K562 (cell line): Measurements from ENCODE around the gene ULK1. TPM values are rescaled to one million over a fixed set of nuclear protein-coding genes. Genes with fewer than 3 reads are reported as not detected.
A peak's percentile ranks its signal among the peaks of the same experiment; 100 is the strongest.

Source experiments
- EWSR1 ChIP-seq: fragments of 450-650 bp; IDR thresholded peaks from 2 replicates; pipeline ENCODE4 v1.6.1; 2018; ENCODE audit warnings: borderline replicate concordance, mild to moderate bottlenecking, low read depth, moderate library complexity; ENCODE audit not compliant: partially characterized antibody
- MTA1 ChIP-seq: fragments of 450-650 bp; IDR thresholded peaks from 2 replicates; pipeline ENCODE4 v1.6.1; 2017; ENCODE audit warnings: borderline replicate concordance
- PHF20 ChIP-seq: fragments of 450-650 bp; IDR thresholded peaks from 2 replicates; pipeline ENCODE4 v1.6.1; 2018; ENCODE audit not compliant: partially characterized antibody
- TFAP4 ChIP-seq: sonication (generic); formaldehyde crosslinking; IDR thresholded peaks from 2 replicates; pipeline ENCODE4 v1.8.0; 2022; ENCODE audit warnings: missing genetic modification reagents, mild to moderate bottlenecking, moderate library complexity, borderline replicate concordance
- ZC3H8 ChIP-seq: fragments of 450-650 bp; IDR thresholded peaks from 2 replicates; pipeline ENCODE4 v1.6.1; 2017
- ZNF639 ChIP-seq, 2 experiments: fragments of 200-800 bp in 1 of 2; sonication (Bioruptor generic) in 1 of 2; sonication (generic) in 1 of 2; formaldehyde crosslinking in 1 of 2; IDR thresholded peaks in 1 of 2; conservative IDR thresholded peaks in 1 of 2; 2 replicates each; pipeline versions ENCODE4 v1.5.0 to v1.6.1; 2016 to 2020; ENCODE audit warnings: missing compliant biosample characterization in 1 of 2, missing genetic modification characterization in 1 of 2, missing genetic modification reagents in 1 of 2
- polyA plus RNA-seq, 8 experiments: library from polyadenylated mRNA; depleted of rRNA in 4 of 8; stranded (reverse) in 5 of 8; unstranded in 3 of 8; fragments of >200 nt; fragmentation: Nextera tagmentation in 2 of 8; fragmentation: Illumina TruSeq in 1 of 8; extraction: Ambion mirVana in 2 of 8; extraction: Trizol in 1 of 8; gene quantifications; 2 replicates each; pipeline versions ENCODE4 v1.2.1 to v1.2.3, GENCODE V29; 2011 to 2014; ENCODE audit warnings: inconsistent platforms in 1 of 8, missing spikeins in 1 of 8
- total RNA-seq, 7 experiments: library from RNA; depleted of rRNA in 6 of 7; stranded (reverse); fragments of >200 nt in 6 of 7; fragmentation: Illumina TruSeq in 2 of 7; extraction: Trizol in 2 of 7; gene quantifications; 2 replicates each; pipeline versions ENCODE4 v1.2.1 to v1.2.3, GENCODE V29; 2011 to 2021; ENCODE audit warnings: low replicate concordance in 1 of 7
- TF ChIP-seq, protein P1 (sequence below): sonication (generic); formaldehyde crosslinking; IDR thresholded peaks from 2 replicates; pipeline ENCODE4 v1.8.1; 2023; ENCODE audit warnings: missing genetic modification reagents, mild to moderate bottlenecking, borderline replicate concordance

ULK1 gene
- total and polyA plus RNA-seq, 9 of the 15 experiments (the other 6 are each of a cell fraction or from before 2014, with no cell fraction given): 0.15 to 29.4 (median 2.5) TPM

DNA sequence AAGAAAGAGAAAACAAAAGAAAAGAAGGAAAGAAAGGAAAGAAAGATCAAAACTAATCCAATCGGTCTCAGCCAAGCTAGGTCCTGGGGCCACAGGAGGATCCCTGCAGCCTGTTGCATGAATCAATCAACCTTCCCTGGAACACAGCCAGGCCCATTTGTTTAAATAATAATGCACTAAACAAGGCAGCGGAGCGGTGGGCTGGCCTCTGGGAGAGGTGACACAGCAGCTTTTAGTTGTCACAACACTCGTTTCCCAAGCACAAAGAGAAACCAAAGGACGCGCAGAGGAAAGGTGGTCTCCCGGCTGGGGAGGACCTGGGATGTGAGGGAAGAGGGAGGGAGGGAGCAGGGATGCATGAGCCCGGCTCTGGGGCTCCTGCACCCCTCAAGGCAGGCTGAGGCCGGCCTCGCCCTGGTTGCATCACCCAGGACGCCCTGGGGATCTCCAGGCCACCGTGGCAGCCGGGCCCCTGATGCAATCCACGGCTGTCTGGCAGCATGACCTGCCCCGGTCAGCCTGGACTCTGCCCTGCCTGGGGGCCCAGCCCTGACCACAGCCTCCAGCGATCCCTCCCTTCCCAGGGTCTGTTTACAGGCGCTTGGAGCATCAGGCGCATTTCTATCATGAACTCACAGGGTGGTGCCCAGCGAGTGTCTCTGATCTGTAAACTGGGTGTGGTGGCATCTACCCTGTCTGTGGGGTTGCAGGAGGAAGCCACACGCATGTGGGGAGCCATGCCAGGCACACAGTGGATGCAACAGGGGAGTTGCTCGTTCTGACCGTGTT lies 33.8 kb upstream of the ULK1 start (continued):
- TF ChIP-seq, protein P1, sequence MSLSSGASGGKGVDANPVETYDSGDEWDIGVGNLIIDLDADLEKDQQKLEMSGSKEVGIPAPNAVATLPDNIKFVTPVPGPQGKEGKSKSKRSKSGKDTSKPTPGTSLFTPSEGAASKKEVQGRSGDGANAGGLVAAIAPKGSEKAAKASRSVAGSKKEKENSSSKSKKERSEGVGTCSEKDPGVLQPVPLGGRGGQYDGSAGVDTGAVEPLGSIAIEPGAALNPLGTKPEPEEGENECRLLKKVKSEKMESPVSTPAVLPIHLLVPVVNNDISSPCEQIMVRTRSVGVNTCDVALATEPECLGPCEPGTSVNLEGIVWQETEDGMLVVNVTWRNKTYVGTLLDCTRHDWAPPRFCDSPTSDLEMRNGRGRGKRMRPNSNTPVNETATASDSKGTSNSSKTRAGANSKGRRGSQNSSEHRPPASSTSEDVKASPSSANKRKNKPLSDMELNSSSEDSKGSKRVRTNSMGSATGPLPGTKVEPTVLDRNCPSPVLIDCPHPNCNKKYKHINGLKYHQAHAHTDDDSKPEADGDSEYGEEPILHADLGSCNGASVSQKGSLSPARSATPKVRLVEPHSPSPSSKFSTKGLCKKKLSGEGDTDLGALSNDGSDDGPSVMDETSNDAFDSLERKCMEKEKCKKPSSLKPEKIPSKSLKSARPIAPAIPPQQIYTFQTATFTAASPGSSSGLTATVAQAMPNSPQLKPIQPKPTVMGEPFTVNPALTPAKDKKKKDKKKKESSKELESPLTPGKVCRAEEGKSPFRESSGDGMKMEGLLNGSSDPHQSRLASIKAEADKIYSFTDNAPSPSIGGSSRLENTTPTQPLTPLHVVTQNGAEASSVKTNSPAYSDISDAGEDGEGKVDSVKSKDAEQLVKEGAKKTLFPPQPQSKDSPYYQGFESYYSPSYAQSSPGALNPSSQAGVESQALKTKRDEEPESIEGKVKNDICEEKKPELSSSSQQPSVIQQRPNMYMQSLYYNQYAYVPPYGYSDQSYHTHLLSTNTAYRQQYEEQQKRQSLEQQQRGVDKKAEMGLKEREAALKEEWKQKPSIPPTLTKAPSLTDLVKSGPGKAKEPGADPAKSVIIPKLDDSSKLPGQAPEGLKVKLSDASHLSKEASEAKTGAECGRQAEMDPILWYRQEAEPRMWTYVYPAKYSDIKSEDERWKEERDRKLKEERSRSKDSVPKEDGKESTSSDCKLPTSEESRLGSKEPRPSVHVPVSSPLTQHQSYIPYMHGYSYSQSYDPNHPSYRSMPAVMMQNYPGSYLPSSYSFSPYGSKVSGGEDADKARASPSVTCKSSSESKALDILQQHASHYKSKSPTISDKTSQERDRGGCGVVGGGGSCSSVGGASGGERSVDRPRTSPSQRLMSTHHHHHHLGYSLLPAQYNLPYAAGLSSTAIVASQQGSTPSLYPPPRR (CRISPR knock-in tag): 0 out of 2 replicates have a peak, but pooled peaks have one; percentile 77
- TF ChIP-seq ZC3H8 (no peak), TFAP4 (CRISPR knock-in tag) (peak; percentile 86), MTA1 (no peak; the same call in 1 of the 2 replicates), PHF20 (no peak), ZNF639 (CRISPR knock-in tag; conservative IDR thresholded peaks at IDR 0.05 in 1 of 2, IDR thresholded peaks at IDR 0.05 in 1 of 2) (peak in 1 of 2 experiments; percentile 56; a peak in 1 of 4 replicates), EWSR1 (no peak)
